Suppressor macrophage treated with lipopolysaccharide for 4 hours (primary cell): ENCODE data around the gene TIRAP.
"Not testable (repeated sequence)": the region's sequence is repeated elsewhere in the genome, so short reads cannot be mapped to it uniquely, and the experiment has no call there.

Experiments used
- DNase-seq: peaks from one replicate; pipeline ENCODE4 v3.0.0-alpha.2; 2020

Gene TIRAP, protein sequence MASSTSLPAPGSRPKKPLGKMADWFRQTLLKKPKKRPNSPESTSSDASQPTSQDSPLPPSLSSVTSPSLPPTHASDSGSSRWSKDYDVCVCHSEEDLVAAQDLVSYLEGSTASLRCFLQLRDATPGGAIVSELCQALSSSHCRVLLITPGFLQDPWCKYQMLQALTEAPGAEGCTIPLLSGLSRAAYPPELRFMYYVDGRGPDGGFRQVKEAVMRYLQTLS

DNA sequence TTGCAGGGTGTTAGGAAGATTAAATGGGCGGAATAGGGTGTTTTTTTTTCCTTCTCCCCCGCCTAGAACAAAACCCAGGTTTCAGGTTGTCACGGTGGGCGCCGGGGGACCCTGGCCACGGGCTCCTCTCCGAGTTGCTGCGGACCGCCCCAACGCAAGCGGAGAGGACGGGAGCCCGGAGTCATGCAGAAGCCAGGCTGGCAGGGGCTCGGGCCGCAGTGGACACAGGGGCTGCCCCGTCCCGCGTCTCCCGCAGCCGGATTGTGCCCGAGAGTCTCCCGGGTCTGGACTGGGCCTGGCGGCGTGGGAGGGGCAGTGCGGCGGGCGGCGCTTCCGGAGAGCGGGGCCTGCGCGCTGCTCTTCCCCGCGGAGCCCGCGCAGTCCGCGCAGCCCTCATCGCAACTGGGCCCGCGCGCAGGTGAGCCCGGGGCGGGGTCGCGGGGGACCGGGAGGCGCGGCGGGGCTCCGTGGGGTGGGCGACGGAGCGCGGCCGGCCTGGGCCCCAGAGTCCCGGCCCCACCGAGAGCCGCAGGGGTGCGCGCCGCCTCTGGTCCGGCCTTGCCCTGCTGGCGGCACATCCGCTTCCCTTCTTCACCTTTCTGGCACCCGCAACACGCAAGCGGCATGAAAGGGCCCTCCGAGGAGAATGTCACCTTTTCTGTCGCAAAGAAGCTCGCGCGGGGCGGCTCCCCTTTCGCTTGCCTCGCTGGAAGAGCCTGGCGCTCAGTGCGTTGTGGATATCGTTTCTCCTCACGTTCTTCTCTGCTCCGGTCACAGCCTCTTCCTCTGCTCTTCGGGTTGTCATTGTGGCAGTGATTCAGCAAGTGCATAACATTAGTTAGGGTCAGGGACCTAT lies at the start of gene TIRAP:
TSS of gene TIRAP (plus strand) at position 358 of the 856 bp plus-strand sequence. CDS start 7,802 bp downstream, outside the sequence.
- DNase-seq = peak; percentile 63

DNA sequence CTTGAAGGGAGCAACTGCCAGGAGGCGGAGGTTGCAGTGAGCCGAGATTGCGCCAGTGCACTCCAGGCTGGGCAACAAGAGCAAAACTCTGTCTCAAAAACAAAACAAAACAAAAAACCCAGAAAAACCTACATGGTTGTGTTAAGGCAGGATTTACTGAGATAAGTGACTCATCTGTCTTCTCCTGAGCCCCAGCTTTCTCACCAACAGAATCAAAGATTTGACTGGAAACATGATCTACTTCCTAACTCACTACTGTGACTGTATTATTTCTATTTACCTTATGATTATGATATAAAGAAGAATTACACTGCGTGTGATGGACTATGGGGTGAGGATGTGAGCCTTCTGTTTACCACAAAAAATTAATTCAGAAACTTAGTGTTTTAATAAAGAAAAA lies 49.5 kb upstream of the TIRAP start:
- DNase-seq = no peak

DNA sequence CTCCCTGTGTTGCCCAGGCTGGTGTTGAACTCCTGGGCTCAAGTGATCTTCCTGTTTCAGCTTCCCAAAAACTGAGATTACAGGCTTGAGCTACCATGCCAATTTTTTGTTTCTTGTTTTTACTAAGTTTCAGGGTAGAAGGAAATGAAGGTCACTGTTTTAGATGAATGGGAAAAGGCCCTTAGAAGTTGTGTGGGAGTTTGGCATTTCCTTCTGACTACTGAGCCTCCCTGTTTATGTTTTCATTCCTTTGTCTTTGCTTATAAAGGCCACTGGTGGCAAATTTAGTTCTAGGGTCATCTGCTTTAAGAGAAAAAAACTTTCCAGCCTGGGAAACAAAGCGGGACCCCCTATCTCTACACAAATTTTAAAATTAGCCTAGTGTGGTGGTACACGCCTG lies 36.3 kb upstream of the TIRAP start:
- DNase-seq = no peak

DNA sequence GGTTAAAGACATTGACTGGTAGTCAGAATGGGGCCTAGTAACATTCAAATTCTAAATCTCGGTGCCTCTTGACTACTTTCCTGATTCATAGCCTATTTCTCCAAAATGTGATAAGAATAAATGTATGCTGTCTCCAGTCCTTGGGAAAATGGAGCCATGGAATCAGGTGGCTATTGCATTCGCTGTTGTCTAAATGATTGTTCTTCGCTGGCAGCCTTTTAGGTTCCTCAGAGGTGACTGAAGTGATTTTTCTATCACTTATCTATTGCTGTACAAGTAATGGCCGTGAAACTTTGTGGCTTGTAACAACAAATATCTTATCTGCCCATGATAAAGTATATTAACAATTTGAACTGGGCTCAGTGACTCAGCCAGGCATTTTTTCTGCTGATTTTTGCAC lies 29.6 kb upstream of the TIRAP start:
- DNase-seq = no peak

DNA sequence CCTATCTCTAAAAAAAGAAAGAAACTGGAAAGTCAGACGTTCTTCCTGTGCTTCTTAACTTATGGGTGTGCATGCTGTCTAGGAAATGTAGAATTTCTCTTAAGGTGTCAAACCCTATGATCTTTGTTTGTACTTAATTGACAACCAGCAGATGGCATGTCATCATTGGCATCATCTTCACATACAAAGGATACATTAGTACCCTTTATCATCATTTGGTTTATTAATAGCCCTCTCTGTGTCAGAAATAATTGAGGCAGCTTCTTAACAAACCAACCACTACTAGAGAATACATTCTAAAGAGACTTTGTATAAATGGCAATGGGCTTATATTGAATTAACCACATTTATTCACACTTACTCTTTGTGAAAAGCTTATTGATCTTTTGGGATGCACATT lies 28.1 kb upstream of the TIRAP start:
- DNase-seq = no peak

DNA sequence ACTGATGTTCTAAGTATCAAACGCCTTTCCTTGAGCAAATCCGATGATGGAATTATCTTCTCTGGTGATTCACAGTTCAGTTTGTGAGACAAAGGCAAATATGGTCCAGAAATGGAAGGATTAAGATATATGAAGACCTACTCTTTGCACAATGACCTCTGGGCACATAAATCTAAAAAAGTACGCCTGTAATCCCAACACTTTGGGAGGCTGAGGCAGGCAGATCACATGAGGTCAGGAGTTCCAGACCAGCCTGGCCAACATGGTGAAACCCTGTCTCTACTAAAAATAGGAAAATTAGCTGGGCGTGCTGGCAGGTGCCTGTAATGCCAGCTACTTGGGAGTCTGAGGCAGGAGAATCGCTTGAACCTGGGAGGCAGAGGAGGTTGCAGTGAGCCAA lies 27.4 kb upstream of the TIRAP start:
- DNase-seq = not testable (repeated sequence)

DNA sequence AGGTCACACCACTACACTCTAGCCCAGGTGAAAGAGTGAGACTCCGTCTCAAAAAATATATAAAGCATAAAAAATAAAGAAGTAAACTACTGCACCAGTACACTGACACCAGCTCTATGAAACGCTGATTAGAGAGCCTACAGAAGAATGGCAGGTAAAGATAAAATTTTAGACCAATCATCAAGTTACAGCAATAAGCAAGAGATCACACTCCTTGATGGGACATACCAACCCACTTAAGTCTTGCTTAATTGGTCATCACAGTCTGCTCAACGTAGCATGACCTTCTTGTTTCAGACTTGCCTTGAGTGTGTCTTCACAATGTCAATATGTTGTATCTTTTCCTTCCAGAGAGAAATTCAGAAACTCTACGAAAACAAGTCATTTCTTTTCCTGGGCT lies 26.7 kb upstream of the TIRAP start:
- no peak for DNase-seq

DNA sequence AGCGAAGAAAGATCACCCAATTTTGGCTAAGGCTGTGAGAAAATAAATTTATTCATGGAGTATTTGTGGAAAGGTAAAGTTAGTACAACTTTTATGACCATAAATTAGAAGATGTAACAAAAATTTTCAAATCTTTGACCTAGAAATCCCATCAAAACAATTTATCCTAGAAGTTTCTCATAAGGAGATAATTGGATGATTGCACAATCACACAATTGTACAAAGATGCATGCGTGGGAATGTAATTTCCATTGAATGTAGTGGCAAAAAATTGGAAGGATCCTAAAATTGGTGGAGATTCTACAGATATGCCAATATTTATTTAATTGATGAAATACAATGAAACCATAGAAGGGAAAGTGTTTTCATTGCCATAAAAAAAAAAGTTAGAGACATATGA lies 25.7 kb upstream of the TIRAP start:
- no peak for DNase-seq

DNA sequence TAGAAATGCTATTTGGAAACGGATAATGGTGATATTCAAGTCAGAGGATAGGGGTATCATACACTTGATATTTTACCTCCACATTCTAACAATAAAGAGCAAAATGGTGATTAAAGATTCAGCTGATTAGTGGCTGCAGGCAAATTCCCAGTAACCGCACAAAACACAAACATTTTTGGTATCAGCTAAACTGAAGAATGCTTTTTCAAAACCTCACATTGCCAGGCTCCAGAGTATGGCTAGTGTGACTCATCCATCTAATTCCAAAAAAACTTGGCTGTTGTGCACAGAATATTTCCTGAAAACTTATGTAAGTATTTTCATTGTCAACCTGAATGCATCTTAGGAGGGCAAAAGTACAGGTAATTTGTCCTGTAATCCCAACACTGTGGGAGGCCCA lies 25.1 kb upstream of the TIRAP start:
- no peak for DNase-seq

DNA sequence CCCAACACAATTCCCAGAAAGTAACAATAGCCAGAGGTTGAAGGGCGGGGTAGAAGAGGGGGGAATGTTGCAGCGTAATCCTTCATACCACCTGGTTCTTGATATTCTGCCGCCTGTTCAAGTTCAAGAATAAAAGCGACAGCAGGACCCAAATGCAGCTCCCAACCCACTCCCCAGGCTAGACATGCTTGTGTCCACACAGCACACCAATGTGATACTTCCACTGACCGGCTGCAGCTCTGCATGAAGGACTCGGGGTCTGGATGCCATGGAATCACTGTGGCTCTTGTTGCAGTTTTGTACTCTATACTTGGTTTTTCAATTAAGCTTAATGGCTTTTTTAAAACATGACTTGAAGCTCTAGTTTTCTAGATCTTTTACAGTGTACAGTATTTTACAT lies 20.7 kb upstream of the TIRAP start:
- DNase-seq = no peak

DNA sequence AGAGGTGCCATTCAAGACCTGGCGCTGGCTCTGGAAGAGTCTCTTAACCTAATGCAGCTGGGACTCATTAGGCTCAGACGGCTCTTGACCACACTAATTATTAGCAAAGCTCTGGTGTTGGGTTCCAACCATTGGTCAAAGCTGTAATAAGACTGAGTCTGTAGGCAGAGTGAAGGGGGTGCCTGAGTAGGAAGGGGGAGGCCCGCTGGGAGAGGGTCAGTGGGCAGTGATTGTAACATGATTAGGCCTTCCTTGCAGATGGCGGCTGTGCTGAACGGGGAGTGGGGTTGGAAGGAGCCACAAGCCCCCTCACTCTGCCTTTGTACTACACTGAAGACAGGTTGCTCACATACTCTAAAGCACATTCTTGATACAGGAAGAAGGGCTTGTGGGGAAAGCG lies 19.4 kb upstream of the TIRAP start:
- DNase-seq = no peak

DNA sequence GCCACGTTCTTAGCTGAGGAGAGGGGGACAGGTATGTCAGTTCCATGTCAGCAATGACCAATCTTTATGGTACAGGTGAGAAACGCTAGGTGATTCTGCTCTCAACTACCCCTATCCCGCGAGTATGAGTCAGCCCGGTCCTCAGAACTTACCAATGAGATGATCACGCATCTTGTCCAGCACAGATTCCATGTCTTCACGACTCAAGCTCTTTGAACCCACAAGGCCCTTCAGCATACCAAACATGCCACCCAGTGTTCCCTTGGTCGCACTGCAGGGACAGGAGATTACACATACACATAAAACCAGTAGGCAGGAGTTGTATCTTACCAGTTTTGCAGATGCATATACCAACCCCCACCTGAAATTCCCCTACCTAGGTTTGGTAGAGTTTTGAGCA lies 17.1 kb upstream of the TIRAP start:
- DNase-seq = no peak

DNA sequence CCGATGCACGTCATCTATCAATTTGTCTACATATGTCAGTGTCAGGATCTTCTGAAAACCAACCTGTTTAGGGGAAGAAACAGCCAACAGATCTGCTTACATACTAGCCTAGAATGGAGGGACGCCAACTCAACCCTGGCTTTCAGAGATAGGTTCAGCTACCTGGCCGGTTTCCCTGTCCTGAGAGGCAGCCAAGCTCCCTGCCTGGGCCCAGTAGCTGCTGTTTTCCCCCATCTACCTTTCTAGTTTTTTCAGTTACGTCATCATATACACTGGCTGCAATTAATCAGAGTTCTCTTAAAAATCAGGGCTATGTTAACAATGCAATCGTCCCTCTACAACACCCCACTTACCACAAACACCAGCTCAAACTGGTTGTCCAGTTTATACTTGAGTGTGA lies 15.2 kb upstream of the TIRAP start:
- DNase-seq = no peak

DNA sequence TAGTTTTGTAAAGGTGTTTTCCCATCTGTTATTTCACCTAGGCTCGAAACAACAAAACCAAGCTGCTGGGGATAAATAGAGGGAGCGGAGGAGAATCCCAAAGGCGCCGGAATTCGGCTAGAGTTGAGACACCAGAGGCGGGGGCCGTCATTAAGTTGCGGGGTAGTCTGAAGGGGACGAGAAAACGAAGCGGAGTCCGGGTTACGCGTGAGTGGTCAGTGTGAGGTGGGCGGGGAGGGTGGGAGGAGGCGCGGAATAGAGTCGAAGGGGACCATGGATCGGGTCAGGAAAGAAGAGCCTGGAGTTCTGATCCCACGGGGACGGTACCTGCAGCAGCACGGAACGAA lies 14.6 kb upstream of the TIRAP start:
- DNase-seq = no peak

DNA sequence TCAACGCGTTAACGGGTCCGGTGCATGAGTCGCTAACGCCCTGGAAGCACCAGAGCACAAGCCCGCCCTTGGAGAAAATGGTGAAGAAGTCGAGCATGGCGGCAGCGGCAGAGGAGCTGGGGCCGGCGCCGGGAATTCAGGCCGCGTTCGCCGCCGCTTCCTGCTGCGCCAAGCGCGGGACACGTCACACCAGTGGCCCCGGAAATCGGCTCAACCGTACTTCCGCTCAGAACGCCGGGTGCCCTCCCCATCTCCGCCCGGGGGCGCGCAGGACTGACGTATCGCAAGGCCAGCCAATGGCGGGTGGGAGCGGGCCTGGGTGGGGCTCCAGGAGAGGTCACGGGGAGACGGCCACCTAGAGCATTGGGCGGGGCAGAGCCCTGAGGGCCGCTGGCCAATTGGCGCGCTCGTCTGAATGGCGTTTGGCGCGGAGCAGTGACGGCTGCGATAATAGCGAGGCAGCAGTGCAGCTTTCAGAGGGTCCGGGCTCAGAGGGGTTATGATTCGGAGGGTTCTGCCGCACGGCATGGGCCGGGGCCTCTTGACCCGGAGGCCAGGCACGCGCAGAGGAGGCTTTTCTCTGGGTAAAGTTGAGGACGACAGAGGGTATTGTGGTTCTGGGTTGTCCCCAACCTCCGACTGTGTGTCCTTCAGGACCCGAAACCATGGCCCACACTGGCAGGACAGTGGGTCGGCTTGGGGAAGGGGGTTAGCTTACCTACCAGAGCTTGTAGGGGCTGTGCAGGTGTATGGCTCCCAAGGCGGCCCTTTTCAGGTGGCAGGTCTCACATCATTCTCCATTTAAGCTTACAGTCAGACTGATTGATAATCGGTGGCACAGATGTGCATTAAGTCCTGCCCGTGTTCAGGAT lies 13.9 kb upstream of the TIRAP start, which contains the start of the genes FOXRED1 and SRPRA:
TSS of gene FOXRED1 (plus strand) at position 447 of the 872 bp plus-strand sequence. CDS start at position 500, 53 bp downstream.
TSS of gene SRPRA (minus strand) at position 188 of the 872 bp plus-strand sequence. CDS start at position 97, 91 bp downstream.
- peak; percentile 100 for DNase-seq

DNA sequence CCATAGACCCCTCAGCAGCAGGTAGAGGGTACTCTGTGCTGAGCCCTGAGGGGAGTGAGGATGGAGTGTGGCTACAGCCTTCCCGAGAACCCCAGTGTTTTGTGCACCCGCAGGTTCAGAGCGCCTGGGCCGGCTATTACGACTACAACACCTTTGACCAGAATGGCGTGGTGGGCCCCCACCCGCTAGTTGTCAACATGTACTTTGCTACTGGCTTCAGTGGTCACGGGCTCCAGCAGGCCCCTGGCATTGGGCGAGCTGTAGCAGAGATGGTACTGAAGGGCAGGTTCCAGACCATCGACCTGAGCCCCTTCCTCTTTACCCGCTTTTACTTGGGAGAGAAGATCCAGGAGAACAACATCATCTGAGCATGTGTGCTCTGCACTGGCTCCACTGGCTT lies 5.6 kb upstream of the TIRAP start:
- DNase-seq = no peak

DNA sequence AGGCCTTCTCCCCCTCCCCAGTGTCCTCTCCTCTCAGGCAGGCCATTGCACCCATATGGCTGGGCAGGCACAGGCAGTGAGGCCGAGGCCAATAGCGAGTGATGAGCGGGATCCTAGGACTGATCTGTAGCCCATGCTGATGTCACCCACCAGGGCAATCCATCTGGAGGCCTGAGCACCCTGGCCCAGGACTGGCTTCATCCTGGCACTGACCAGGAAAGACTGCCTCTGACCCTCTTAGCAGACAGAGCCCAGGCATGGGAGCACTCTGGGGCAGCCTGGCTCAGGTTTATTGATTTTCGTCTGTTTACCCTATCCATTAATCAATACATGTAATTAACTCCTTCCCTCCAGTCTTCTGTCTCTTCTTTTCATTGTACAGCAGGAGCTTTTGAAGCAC lies 5.1 kb upstream of the TIRAP start:
- no peak for DNase-seq

DNA sequence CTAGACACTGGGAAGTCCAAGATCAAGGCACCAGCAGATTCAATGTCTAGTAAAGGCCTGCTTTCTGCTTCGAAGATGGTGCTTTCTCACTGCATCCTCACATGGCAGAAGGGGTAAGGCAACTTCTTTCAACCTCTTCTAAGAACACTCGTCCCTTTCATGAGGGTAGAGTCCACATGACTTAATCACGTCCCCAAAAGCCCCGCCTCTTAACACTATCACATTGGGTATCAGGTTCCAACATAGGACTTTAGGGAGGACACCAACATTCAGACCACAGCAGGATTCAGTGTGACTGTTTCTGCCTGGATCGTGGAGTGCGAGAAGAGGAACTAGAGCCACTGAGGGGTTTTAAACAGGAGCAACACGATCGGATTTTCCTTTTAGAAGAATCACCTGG lies 3.7 kb upstream of the TIRAP start:
- no peak for DNase-seq

DNA sequence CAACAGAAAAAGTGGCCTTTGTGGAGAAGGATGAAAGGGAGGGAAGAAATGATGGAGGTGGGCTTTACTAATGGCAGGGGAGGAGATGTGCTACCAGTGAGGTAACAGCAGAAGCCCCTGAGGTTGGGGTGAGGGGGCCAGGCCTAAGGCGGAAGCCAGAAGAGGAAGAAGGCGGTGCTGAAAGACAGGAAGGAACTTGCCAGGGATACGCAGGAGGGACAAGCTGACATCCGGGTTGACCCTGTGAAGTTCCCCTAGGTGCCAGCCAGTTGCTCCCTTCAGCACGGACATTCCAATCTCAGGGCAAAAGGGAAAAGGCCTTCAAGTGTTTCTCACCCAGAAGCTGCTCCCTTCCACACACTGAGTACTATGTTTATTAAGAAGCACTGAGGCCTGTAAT lies 2.3 kb upstream of the TIRAP start:
- peak; percentile 25 for DNase-seq

DNA sequence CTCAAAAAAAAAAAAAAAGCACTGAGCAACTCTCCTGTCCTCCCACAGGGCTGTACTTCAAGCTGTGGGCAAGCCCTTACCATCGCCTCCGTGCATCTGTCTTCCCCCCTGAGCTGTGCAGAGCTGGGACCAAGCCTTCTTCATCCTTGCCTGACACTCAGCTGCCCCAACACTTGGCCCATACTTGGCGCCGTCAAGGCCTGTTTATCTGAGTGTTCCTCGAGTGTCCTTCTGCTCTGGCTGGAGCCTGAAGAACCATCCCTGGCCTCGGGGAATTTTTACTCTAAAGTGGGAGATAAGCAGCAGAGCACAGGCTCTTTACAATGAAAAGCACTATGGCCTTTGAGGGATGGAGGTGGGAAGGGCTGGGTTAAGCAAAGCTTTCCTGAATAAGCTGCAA lies 1.6 kb upstream of the TIRAP start:
- DNase-seq = no peak

DNA sequence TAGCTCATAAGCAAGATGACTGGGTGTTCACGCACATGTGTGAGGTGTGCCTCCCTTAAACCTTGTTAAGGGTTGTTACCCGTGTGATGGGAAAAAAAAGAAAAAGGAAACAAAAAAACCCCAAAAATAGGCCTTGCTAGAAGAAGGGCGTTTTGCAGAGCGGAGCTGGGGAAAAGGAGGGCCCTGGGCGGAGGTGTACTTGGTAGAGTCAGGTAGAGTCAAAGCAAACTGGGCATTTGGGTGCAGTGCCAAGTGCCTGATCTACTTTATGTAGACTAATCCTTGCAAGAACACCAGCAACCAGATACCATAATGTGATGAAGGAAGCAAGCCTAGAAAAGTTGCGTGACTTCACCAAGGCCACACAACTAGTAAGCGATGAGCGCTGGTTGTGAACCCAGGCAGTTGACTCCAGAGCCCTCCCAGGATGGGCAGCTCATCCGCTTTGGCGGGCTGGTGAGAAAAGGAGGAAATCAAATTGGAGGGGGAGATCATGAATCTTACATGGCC lies 1.2 kb upstream of the TIRAP start:
- DNase-seq = no peak

DNA sequence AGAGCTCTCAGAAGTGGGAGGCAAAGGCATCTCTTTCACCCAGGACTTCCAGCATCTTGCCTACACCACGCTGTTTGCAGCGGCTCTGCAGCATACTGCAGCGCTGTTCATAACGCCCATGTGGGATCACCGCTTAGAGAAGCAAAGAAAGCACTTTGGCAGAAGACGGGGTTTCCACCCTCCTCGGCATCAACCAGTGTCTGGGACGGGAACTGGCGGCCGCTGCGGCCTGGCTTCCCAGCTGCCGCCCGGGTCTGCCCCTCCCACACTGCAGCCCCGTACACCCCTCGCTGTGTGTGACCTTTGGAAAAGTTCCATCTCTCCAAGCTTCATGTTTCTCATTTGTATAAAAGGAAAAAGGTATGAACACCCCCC lies 545 bp upstream of the TIRAP start:
- DNase-seq = peak; percentile 36

DNA sequence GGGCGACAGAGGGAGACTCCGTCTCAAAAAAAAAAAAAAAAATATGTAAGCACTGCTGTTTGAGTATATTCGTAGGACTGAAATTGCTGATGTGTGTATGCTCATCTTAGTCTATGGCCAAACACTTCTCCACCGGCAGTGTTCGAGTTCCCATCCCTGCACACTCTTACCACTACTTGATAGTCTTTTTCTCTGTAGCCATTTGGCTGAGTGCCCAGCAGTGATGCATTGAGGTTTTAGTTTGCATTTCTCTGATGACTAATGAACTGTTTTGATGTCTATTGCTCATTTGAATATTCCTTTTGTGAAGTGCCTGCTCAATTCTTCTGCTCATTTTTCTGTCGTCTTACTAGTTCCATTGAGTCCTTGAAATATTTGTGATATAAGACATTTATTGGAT lies 1.9 kb downstream of the TIRAP start:
- peak; percentile 95 for DNase-seq
